ENCODE data around the gene PPP1R1C. TPM values are rescaled to one million over a fixed set of nuclear protein-coding genes. Genes with fewer than 3 reads are reported as not detected.

PPP1R1C gene
- total RNA-seq, 4 donors from 2014 or later: 0.58 TPM; not detected in 3

DNA sequence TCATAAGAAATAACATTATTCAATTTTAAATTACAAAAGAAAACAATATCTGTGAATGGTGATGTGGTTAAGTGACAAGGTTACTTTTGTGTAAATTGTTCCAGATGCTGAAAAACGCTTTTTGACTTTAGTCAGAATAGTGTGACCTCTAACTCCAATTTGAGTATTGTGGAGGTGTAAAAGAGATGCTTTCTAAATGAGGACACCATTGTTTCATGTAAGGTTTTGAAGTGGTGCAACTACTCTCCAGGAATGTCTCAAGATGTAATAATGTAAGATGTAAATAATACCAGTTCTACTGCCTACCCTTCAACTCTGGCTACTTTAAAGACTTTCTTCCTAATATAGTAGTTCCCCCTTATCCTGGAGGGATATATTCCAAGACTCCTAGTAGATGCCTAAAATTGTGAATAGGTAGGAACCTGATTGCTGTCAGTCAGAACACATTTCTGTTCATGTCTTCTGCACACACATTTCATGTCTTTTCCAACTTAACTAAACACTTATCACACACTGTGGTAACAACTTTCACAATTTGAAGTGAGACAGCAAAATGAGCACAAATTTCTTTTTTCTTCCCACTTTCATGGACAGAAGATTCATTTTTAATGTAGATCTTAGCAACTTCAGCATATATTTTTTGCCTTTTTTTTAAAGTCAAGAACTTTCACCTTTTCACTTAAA lies 39.1 kb upstream of the PPP1R1C start:
- no peak overlapping the region for H3K4me3 ChIP-seq
- H3K27me3 ChIP-seq: no peaks in the 10 kb centered on the region
- H3K4me1 ChIP-seq: no peaks in the 10 kb centered on the region
- no peaks in the 10 kb centered on the region for H3K36me3 ChIP-seq
- TF ChIP-seq POLR2AphosphoS5 (IDR thresholded peaks at IDR 0.05) (no peak), POLR2A (IDR thresholded peaks at IDR 0.05) (no peak), EP300 (IDR thresholded peaks at IDR 0.05) (no peak)
- TF ChIP-seq, protein P1, sequence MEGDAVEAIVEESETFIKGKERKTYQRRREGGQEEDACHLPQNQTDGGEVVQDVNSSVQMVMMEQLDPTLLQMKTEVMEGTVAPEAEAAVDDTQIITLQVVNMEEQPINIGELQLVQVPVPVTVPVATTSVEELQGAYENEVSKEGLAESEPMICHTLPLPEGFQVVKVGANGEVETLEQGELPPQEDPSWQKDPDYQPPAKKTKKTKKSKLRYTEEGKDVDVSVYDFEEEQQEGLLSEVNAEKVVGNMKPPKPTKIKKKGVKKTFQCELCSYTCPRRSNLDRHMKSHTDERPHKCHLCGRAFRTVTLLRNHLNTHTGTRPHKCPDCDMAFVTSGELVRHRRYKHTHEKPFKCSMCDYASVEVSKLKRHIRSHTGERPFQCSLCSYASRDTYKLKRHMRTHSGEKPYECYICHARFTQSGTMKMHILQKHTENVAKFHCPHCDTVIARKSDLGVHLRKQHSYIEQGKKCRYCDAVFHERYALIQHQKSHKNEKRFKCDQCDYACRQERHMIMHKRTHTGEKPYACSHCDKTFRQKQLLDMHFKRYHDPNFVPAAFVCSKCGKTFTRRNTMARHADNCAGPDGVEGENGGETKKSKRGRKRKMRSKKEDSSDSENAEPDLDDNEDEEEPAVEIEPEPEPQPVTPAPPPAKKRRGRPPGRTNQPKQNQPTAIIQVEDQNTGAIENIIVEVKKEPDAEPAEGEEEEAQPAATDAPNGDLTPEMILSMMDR (IDR thresholded peaks at IDR 0.05): no peak
- no peaks in the 10 kb centered on the region for H3K9me3 ChIP-seq
- no peak for ATAC-seq
- H3K27ac ChIP-seq: no peak overlapping the region
- 75 to 81% methylated on average over 1 of the region's 1 CpG for WGBS, 2 donors (ENCODE audit: low coverage in 1 of 2)

DNA sequence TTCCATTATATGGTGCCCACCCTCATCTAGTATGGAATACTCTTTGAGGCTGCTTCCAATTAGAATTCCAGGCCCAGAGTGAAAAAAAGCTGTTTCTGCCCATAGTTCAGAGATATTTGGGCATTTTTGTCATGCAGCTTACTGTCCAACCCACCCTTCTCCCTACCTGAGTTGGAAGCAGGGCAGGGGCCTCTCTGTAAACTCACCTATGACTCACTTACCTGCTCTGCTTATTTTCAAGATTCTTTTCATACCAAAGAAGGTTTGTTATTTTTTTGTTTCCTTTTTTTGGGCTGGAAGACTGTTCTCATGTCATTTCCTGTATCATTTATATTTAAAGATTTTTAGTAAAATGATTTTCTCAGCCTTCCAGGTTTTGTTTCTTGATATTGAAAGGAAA lies 38.4 kb upstream of the PPP1R1C start:
- no peak overlapping the region for H3K4me3 ChIP-seq
- H3K36me3 ChIP-seq: no peaks in the 10 kb centered on the region
- TF ChIP-seq POLR2A (IDR thresholded peaks at IDR 0.05) (no peak), POLR2AphosphoS5 (IDR thresholded peaks at IDR 0.05) (no peak), EP300 (IDR thresholded peaks at IDR 0.05) (no peak)
- TF ChIP-seq, protein P1 (IDR thresholded peaks at IDR 0.05): no peak
- no peaks in the 10 kb centered on the region for H3K9me3 ChIP-seq
- no peak overlapping the region for H3K27ac ChIP-seq
- ATAC-seq: no peak
- no peaks in the 10 kb centered on the region for H3K4me1 ChIP-seq
- no peaks in the 10 kb centered on the region for H3K27me3 ChIP-seq

DNA sequence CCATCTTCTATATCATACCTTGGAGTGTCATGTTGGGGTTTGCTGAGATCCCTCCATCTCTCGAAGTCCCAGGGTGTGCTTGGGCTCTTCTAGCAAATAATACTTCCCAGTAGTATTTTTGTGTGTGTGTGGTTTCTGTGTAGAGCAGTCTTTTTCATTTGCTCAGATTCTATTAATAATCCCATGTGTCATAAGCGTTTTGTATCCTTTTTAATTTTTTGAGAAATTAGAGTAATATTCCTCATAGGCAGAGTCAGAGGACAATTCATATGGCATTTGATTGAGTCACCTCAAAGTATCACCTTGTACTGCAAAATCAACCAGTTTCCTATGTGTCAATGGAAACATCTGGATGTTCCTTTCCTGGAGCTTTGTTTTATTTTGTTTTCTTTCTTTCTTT lies 37.4 kb upstream of the PPP1R1C start:
- Histone ChIP-seq H3K4me3 (no peak overlapping the region), H3K27ac (no peak overlapping the region), H3K27me3 (no peaks in the 10 kb centered on the region), H3K9me3 (no peaks in the 10 kb centered on the region), H3K4me1 (no peaks in the 10 kb centered on the region), H3K36me3 (no peaks in the 10 kb centered on the region)
- no peak for ATAC-seq
- 84 to 89% methylated on average over 2 of the region's 2 CpGs for WGBS, 2 donors (ENCODE audit: low coverage in 1 of 2)
- no peak for TF ChIP-seq POLR2AphosphoS5 (IDR thresholded peaks at IDR 0.05)
- TF ChIP-seq POLR2A (IDR thresholded peaks at IDR 0.05): no peak
- no peak for TF ChIP-seq EP300 (IDR thresholded peaks at IDR 0.05)
- TF ChIP-seq, protein P1 (IDR thresholded peaks at IDR 0.05): no peak

DNA sequence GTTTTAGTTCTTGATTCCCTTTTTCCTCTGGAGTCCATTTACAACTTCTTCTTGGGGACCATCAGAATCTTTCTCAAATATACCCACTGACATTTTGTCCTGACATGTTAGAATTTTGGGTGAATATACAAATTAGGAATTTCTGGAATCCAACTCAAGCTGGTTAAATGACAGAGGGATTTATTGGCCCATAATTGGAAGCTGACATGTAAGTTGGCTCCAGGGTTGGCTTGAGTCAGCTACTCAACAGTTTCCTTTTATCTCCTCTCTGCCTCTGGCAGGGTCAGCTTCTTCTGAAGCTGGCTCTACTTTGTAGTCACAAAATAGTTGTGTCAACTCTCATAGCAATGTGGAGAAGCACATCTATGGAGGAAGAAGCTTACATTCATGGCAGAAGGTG lies 36.6 kb upstream of the PPP1R1C start:
- Histone ChIP-seq H3K27me3 (no peaks in the 10 kb centered on the region), H3K9me3 (no peaks in the 10 kb centered on the region), H3K27ac (no peak overlapping the region), H3K36me3 (no peaks in the 10 kb centered on the region), H3K4me3 (no peak overlapping the region), H3K4me1 (peaks cover 0 to 3% (median 0%) of the 10 kb centered on the region in 3 donors)
- no peak for ATAC-seq
- TF ChIP-seq POLR2AphosphoS5 (IDR thresholded peaks at IDR 0.05): no peak
- no peak for TF ChIP-seq POLR2A (IDR thresholded peaks at IDR 0.05)

DNA sequence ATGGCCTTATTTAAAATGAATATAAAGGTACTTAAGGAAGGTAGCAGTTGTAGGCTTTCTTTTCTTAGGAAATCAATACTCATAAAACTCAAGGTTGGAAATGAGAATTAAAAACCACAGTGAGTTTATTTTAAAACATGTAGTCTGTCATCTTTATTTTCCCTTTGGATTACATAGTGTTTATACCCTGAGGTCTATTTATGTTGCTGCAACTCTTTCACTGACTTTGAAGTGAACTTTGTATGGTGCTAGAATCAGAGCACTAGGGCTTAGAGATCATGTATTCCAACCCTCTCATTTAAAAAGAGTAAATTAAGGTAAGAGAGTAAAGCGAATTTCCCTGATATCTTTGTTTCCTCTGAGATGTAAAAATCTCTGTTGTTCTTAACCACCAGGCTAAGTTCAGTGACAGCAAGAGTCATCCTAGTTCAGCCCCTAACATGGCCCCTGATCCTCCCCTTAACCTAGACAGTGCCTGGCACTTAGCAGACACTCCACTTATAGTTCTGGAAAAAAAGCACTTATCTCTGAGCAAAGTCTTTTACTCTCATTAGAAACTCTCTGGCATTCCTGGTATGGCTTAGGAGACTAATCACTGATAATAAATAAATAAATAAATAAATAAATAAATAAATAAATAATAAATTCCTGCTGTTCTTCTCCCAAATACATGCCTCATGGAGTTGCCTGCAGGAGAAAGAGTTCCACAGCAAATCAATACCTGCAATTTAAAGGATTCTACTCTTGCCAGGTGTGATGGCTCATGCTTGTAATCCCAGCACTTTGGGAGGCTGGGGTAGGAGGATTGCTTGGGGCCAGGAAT lies 33.0 kb upstream of the PPP1R1C start:
- Histone ChIP-seq H3K27me3 (no peaks in the 10 kb centered on the region), H3K9me3 (no peaks in the 10 kb centered on the region), H3K36me3 (no peaks in the 10 kb centered on the region), H3K4me1 (peaks cover 0 to 13% (median 0%) of the 10 kb centered on the region in 3 donors), H3K4me3 (no peak overlapping the region), H3K27ac (no peak overlapping the region)
- TF ChIP-seq POLR2AphosphoS5 (IDR thresholded peaks at IDR 0.05) (no peak), POLR2A (IDR thresholded peaks at IDR 0.05) (no peak), EP300 (IDR thresholded peaks at IDR 0.05) (no peak)
- TF ChIP-seq, protein P1 (IDR thresholded peaks at IDR 0.05): no peak
- ATAC-seq: no peak
- 76 to 77% methylated on average over 1 of the region's 1 CpG for WGBS, 2 donors (ENCODE audit: low coverage in 1 of 2)

All from gastroesophageal sphincter (tissue), 4 donors.